Transverse colon (tissue), 4 donors: ENCODE results near the gene ACP7. TPM values are rescaled to one million over a fixed set of nuclear protein-coding genes. Genes with fewer than 3 reads are reported as not detected.

ENCODE experiments used
- DNase-seq: peaks from one replicate; pipeline ENCODE4 v3.0.0-alpha.2; 2019
- H3K27ac ChIP-seq, 4 donors: fragments of 200-600 bp; sonication (generic); 2 replicates each; pipeline ENCODE4 v1.5.1; 2016 to 2018; ENCODE audit warnings: inconsistent platforms in 4 of 4
- H3K27me3 ChIP-seq: fragments of 200-600 bp; sonication (generic); 2 replicates; pipeline ENCODE4 v1.5.1; 2017; ENCODE audit warnings: inconsistent platforms
- H3K36me3 ChIP-seq, 4 donors: fragments of 200-600 bp; sonication (generic); 2 replicates each; pipeline ENCODE4 v1.5.1; 2017 to 2019; ENCODE audit warnings: inconsistent platforms in 4 of 4
- H3K4me1 ChIP-seq, 4 donors: fragments of 200-600 bp; sonication (generic); 2 replicates each; pipeline ENCODE4 v1.5.1; 2017 to 2020; ENCODE audit warnings: inconsistent platforms in 4 of 4
- H3K4me3 ChIP-seq, 4 donors: fragments of 200-600 bp; sonication (generic); 1 replicate in 1 of 4; 2 replicates in 3 of 4; pipeline versions ENCODE4 v1.5.1 to v1.6.1; 2017 to 2019; ENCODE audit warnings: inconsistent platforms in 4 of 4
- H3K9me3 ChIP-seq, 2 donors: fragments of 200-600 bp; sonication (generic); 2 replicates each; pipeline ENCODE4 v1.5.1; 2017 to 2019; ENCODE audit warnings: inconsistent platforms in 2 of 2
- EP300 ChIP-seq: sonication (generic); formaldehyde crosslinking; IDR thresholded peaks from one replicate; pipeline ENCODE4 v1.6.1; 2017; ENCODE audit warnings: antibody characterized with exemption, low read depth
- POLR2A ChIP-seq: fragments of 450-650 bp; IDR thresholded peaks from one replicate; pipeline ENCODE4 v1.6.1; 2016; ENCODE audit warnings: antibody characterized with exemption, mild to moderate bottlenecking, moderate library complexity
- POLR2AphosphoS5 ChIP-seq, 3 donors: sonication (generic); formaldehyde crosslinking; IDR thresholded peaks; one replicate each; pipeline ENCODE4 v1.6.1; 2016; ENCODE audit warnings: antibody characterized with exemption in 3 of 3
- WGBS, 2 donors: methylation state at CpG; one replicate each; pipeline ENCODE4 v1.1.5; 2018; ENCODE audit warnings: low coverage in 1 of 2; 5-methylcytosine and 5-hydroxymethylcytosine counted together
- in situ Hi-C, 4 donors: fragments of 200-750 bp; cut with MboI; loops; one replicate each; pipeline versions ENCODE4 v1.15.0 to v1.15.1; 2017; ENCODE audit warnings: low sequenced_read_pairs in 3 of 4, low pct_ligation_motif_present in 1 of 4, low pct_unique_long_range_greater_than_20kb in 1 of 4
- intact Hi-C: fragments of 100-400 bp; cut with DNase I; formaldehyde crosslinking; loops from one replicate; pipeline ENCODE4 v1.15.1; 2023; ENCODE audit warnings: low total_unique reads
- total RNA-seq, 4 donors: library from RNA; depleted of rRNA; stranded (reverse); fragments of >200 nt; gene quantifications; one replicate each; pipeline ENCODE4 v1.1.0, GENCODE V29; 2016
- TF ChIP-seq, protein P1 (sequence below), 5 experiments: fragments of 200-600 bp in 3 of 5; fragments of 450-650 bp in 2 of 5; sonication (generic) in 3 of 5; IDR thresholded peaks; 1 replicate in 2 of 5; 2 replicates in 3 of 5; pipeline ENCODE4 v1.5.1; 2016 to 2017; ENCODE audit warnings: antibody characterized with exemption in 5 of 5, inconsistent platforms in 3 of 5, mild to moderate bottlenecking in 2 of 5, moderate library complexity in 1 of 5

The ACP7 gene
- total RNA-seq, 4 donors from 2014 or later, result not detected

DNA sequence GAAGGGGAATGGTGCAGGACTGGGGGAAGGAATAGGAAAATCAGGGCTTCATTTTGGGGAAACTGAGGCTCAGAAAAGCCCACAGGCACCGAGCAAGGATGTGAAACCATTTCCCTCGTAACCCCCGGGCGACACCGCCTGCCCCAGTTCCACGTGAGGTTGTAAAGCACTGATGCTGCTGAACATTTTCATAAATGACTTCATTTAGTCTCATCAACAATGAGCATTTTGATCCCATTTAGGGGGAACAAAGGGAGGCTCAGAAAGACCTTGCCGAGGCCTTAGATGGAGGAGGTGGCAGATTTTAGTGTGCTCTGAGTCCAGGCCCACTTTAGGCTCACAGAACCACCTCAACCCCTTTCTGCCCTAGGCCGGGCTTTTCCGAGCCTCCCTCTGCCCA lies 31.3 kb upstream of the ACP7 start:
- Histone ChIP-seq H3K4me1 (no peaks in the 10 kb centered on the region), H3K27me3 (no peaks in the 10 kb centered on the region), H3K4me3 (no peak overlapping the region), H3K36me3 (no peaks in the 10 kb centered on the region), H3K27ac (no peak overlapping the region), H3K9me3 (no peaks in the 10 kb centered on the region)
- in situ Hi-C loops (no loop called here), intact Hi-C loops (no loop called here)
- no peak for DNase-seq
- WGBS, 2 donors, result 77% methylated on average over 9 of the region's 9 CpGs; no CpG with 5 or more reads in 1 of the 2 donors
- TF ChIP-seq POLR2AphosphoS5 (IDR thresholded peaks at IDR 0.05) (no peak), POLR2A (no peak), EP300 (no peak)
- TF ChIP-seq, protein P1, sequence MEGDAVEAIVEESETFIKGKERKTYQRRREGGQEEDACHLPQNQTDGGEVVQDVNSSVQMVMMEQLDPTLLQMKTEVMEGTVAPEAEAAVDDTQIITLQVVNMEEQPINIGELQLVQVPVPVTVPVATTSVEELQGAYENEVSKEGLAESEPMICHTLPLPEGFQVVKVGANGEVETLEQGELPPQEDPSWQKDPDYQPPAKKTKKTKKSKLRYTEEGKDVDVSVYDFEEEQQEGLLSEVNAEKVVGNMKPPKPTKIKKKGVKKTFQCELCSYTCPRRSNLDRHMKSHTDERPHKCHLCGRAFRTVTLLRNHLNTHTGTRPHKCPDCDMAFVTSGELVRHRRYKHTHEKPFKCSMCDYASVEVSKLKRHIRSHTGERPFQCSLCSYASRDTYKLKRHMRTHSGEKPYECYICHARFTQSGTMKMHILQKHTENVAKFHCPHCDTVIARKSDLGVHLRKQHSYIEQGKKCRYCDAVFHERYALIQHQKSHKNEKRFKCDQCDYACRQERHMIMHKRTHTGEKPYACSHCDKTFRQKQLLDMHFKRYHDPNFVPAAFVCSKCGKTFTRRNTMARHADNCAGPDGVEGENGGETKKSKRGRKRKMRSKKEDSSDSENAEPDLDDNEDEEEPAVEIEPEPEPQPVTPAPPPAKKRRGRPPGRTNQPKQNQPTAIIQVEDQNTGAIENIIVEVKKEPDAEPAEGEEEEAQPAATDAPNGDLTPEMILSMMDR (IDR thresholded peaks at IDR 0.05), result no peak

- no peaks in the 10 kb centered on the region for H3K4me1 ChIP-seq
- no peaks in the 10 kb centered on the region for H3K27me3 ChIP-seq
- H3K9me3 ChIP-seq, result no peaks in the 10 kb centered on the region
- 40 to 58% methylated on average over 2 to 18 of the region's 18 CpGs for WGBS, 2 donors
- TF ChIP-seq POLR2A, result no peak
- no peak for TF ChIP-seq POLR2AphosphoS5 (IDR thresholded peaks at IDR 0.05)
- TF ChIP-seq EP300, result no peak
- TF ChIP-seq, protein P1 (IDR thresholded peaks at IDR 0.05), result no peak
- no peak overlapping the region for H3K27ac ChIP-seq
- in situ Hi-C loops (no loop called here), intact Hi-C loops (no loop called here)
- H3K36me3 ChIP-seq, result no peaks in the 10 kb centered on the region
- H3K4me3 ChIP-seq, result no peak overlapping the region
- DNase-seq, result peak; percentile 45
Measured at GRCh38 chr19:39053276-39054090, 30.7 kb upstream of the ACP7 start.

- no peaks in the 10 kb centered on the region for H3K27me3 ChIP-seq
- intact Hi-C loops, result no loop called here
- no peak overlapping the region for H3K27ac ChIP-seq
- in situ Hi-C loops, result no loop called here
- TF ChIP-seq POLR2A, result no peak
- TF ChIP-seq POLR2AphosphoS5 (IDR thresholded peaks at IDR 0.05), result no peak
- no peak for TF ChIP-seq EP300
- TF ChIP-seq, protein P1 (IDR thresholded peaks at IDR 0.05), result no peak
- DNase-seq, result no peak
- 84% methylated on average over 2 of the region's 2 CpGs; no CpG with 5 or more reads in 1 of the 2 donors for WGBS, 2 donors
- H3K4me1 ChIP-seq, result no peaks in the 10 kb centered on the region
- H3K4me3 ChIP-seq, result no peak overlapping the region
- no peaks in the 10 kb centered on the region for H3K36me3 ChIP-seq
- no peaks in the 10 kb centered on the region for H3K9me3 ChIP-seq
Measured at GRCh38 chr19:39054091-39054470, 30.1 kb upstream of the ACP7 start.

DNA sequence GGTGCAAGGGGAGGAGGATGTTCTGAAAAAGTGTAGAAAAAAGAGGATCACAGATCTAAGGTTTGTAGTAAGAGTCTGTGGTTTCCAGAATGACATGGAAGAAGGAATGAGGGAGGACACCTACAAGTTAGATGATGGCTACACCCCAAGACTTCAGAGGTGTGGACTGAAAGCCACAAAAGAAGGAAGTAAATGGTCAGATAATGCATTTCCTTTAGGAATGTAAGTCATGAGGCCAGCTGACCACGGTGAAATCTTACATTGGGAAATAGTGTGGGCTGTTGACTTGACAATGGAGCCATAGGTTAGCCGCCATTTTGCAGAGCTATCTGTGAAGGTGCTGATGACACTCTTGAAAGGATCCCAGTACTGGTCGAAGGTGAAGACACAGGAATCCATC lies 26.6 kb upstream of the ACP7 start:
- DNase-seq, result no peak
- H3K36me3 ChIP-seq, result no peaks in the 10 kb centered on the region
- H3K27me3 ChIP-seq, result no peaks in the 10 kb centered on the region
- intact Hi-C loops (no loop called here), in situ Hi-C loops (no loop called here)
- no peaks in the 10 kb centered on the region for H3K9me3 ChIP-seq
- no peaks in the 10 kb centered on the region for H3K4me1 ChIP-seq
- no peak for TF ChIP-seq POLR2AphosphoS5 (IDR thresholded peaks at IDR 0.05)
- TF ChIP-seq, protein P1 (IDR thresholded peaks at IDR 0.05), result no peak
- TF ChIP-seq POLR2A, result no peak
- no peak for TF ChIP-seq EP300
- no peak overlapping the region for H3K4me3 ChIP-seq
- WGBS, 2 donors, result 59 to 60% methylated on average over 1 to 3 of the region's 3 CpGs
- H3K27ac ChIP-seq, result no peak overlapping the region
